DND-41 (cell line): ENCODE measurements around the gene INPP5A.

Source experiments
- ATAC-seq: fragments of 200-7000 bp; cut with Tn5 transposase; 3 replicates; pipeline ENCODE4 v1.9.1; 2021; ENCODE audit warnings: low read depth; ENCODE audit not compliant: insufficient read depth
- DNase-seq: peaks from one replicate; pipeline ENCODE4 v3.0.0-alpha.2; 2020
- H2AFZ ChIP-seq: 2 replicates; pipeline ENCODE4 v1.6.0; 2012; ENCODE audit warnings: low read depth, low read length
- H3K27ac ChIP-seq: 2 replicates; pipeline ENCODE4 v1.5.1; 2012; ENCODE audit warnings: low read length, inconsistent platforms
- H3K27me3 ChIP-seq: fragments of 200-600 bp; sonication (generic); 2 replicates; pipeline ENCODE4 v1.6.0; 2012; ENCODE audit warnings: low read length, mild to moderate bottlenecking, inconsistent platforms; ENCODE audit not compliant: insufficient read depth, poor library complexity
- H3K36me3 ChIP-seq: 2 replicates; pipeline ENCODE4 v1.5.1; 2012; ENCODE audit warnings: low read length, inconsistent platforms; ENCODE audit not compliant: insufficient read depth
- H3K4me1 ChIP-seq: 2 replicates; pipeline ENCODE4 v1.5.1; 2012; ENCODE audit warnings: mild to moderate bottlenecking, low read length; ENCODE audit not compliant: insufficient read depth
- H3K4me2 ChIP-seq: 2 replicates; pipeline ENCODE4 v1.6.0; 2012; ENCODE audit warnings: mild to moderate bottlenecking, moderate library complexity, low read length, inconsistent platforms; ENCODE audit not compliant: insufficient read depth
- H3K4me3 ChIP-seq, 2 experiments: fragments of 200-600 bp in 1 of 2; shearing (Covaris generic) in 1 of 2; 2 replicates each; pipeline ENCODE4 v1.5.1; 2012 to 2016; ENCODE audit warnings: inconsistent platforms in 2 of 2, low read length in 2 of 2, mild to moderate bottlenecking in 2 of 2, low read depth in 1 of 2, moderate library complexity in 1 of 2
- H3K79me2 ChIP-seq: 2 replicates; pipeline ENCODE4 v1.6.0; 2012; ENCODE audit warnings: low read length, inconsistent platforms; ENCODE audit not compliant: insufficient read depth
- H3K9ac ChIP-seq: 2 replicates; pipeline ENCODE4 v1.6.0; 2012; ENCODE audit warnings: low read depth, mild to moderate bottlenecking, inconsistent platforms, low read length, moderate library complexity
- H3K9me3 ChIP-seq: 2 replicates; pipeline ENCODE4 v1.5.1; 2012; ENCODE audit warnings: low read length, moderate library complexity, mild to moderate bottlenecking, inconsistent platforms; ENCODE audit not compliant: insufficient read depth, severe bottlenecking
- H4K20me1 ChIP-seq: 2 replicates; pipeline ENCODE4 v1.6.0; 2012; ENCODE audit warnings: low read length; ENCODE audit not compliant: insufficient read depth
- EZH2 ChIP-seq: IDR thresholded peaks from 3 replicates; pipeline ENCODE4 v1.6.1; 2012; ENCODE audit warnings: borderline replicate concordance, low read depth, mild to moderate bottlenecking, moderate library complexity, low read length, inconsistent platforms; ENCODE audit not compliant: severe bottlenecking
- TF ChIP-seq, protein P1 (sequence below): IDR thresholded peaks from 2 replicates; pipeline ENCODE4 v1.5.1; 2012; ENCODE audit warnings: borderline replicate concordance, low read length, moderate library complexity, mild to moderate bottlenecking; ENCODE audit not compliant: poor library complexity, severe bottlenecking; ENCODE audit errors: extremely low read depth

INPP5A gene, protein sequence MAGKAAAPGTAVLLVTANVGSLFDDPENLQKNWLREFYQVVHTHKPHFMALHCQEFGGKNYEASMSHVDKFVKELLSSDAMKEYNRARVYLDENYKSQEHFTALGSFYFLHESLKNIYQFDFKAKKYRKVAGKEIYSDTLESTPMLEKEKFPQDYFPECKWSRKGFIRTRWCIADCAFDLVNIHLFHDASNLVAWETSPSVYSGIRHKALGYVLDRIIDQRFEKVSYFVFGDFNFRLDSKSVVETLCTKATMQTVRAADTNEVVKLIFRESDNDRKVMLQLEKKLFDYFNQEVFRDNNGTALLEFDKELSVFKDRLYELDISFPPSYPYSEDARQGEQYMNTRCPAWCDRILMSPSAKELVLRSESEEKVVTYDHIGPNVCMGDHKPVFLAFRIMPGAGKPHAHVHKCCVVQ

DNA sequence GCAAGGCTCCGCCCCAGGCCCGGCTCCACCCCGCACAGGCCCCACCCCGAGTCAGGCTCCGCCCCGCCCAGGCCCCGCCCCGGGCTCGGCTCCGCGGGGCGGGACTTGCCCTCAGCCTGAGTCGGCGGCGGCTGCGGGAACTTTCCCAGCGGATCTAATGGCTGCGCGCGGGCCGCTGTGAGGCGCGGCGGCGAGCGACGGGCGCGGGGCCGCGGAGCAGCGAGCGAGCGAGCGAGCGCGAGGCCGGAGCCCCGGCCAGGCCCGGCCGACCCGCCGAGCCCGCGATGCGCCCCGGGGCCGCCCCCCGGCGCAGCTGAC lies at the start of gene INPP5A:
INPP5A (plus strand) TSS at position 104 of the 318 bp plus-strand sequence. CDS start 310 bp downstream, outside the sequence.
- H3K9ac ChIP-seq, result peak within 1 kb of the TSS; percentile 91
- peaks cover 53% of the 10 kb centered on the region for H3K79me2 ChIP-seq
- H3K27me3 ChIP-seq, result no peaks in the 10 kb centered on the region
- H3K36me3 ChIP-seq, result peaks cover 18% of the 10 kb centered on the region
- peak within 1 kb of the TSS; percentile 84 for H3K27ac ChIP-seq
- H3K4me2 ChIP-seq, result peak within 1 kb of the TSS; percentile 95
- TF ChIP-seq EZH2, result no peak
- no peak for DNase-seq
- peak within 1 kb of the TSS; percentile 91 for H2AFZ ChIP-seq
- ATAC-seq, result peak; percentile 72
- no peaks in the 10 kb centered on the region for H3K9me3 ChIP-seq
- H4K20me1 ChIP-seq, result peaks cover 37% of the 10 kb centered on the region
- peaks cover 64% of the 10 kb centered on the region for H3K4me1 ChIP-seq
- H3K4me3 ChIP-seq, result peak within 1 kb of the TSS; percentile 92 to 94

DNA sequence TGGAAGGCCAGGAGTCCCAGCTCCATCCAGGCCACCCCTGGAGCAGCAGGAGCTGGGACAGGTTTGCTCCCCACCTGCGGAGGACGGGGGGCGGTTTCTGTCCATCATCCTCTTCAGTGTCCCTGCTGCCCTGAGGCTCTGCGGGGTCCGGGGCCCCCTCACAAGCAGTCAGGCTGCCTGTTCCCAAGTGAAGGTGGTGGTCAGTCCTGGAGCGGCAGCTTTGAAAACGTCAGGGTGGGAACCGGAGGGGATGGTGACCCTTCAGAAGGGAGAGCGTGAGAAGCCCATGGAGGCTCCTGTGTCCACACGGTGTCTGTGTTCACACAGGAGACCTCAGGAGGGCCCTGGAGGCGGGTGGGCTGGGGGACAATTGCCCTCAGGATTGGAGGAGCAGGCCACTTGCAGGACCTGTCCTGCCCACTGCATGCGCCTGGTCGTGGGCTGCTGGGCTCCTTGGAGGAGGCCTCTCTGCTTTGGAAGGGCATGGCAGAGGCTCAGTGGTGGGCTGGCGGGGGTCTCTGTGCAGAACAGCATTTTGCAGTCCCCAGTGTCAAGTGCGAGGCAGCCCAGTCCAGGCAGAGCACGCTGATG lies 49.3 kb upstream of the INPP5A start:
- Histone ChIP-seq H3K27me3 (no peaks in the 10 kb centered on the region), H3K79me2 (no peaks in the 10 kb centered on the region), H3K27ac (no peak overlapping the region), H3K9me3 (peaks cover 4% of the 10 kb centered on the region), H3K9ac (no peak overlapping the region), H3K4me2 (no peak overlapping the region), H3K4me1 (no peaks in the 10 kb centered on the region), H4K20me1 (no peaks in the 10 kb centered on the region), H3K36me3 (no peaks in the 10 kb centered on the region), H3K4me3 (no peak overlapping the region), H2AFZ (no peak overlapping the region)
- TF ChIP-seq, protein P1, sequence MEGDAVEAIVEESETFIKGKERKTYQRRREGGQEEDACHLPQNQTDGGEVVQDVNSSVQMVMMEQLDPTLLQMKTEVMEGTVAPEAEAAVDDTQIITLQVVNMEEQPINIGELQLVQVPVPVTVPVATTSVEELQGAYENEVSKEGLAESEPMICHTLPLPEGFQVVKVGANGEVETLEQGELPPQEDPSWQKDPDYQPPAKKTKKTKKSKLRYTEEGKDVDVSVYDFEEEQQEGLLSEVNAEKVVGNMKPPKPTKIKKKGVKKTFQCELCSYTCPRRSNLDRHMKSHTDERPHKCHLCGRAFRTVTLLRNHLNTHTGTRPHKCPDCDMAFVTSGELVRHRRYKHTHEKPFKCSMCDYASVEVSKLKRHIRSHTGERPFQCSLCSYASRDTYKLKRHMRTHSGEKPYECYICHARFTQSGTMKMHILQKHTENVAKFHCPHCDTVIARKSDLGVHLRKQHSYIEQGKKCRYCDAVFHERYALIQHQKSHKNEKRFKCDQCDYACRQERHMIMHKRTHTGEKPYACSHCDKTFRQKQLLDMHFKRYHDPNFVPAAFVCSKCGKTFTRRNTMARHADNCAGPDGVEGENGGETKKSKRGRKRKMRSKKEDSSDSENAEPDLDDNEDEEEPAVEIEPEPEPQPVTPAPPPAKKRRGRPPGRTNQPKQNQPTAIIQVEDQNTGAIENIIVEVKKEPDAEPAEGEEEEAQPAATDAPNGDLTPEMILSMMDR, result no peak
- no peak for TF ChIP-seq EZH2
- no peak for DNase-seq
- ATAC-seq, result no peak

DNA sequence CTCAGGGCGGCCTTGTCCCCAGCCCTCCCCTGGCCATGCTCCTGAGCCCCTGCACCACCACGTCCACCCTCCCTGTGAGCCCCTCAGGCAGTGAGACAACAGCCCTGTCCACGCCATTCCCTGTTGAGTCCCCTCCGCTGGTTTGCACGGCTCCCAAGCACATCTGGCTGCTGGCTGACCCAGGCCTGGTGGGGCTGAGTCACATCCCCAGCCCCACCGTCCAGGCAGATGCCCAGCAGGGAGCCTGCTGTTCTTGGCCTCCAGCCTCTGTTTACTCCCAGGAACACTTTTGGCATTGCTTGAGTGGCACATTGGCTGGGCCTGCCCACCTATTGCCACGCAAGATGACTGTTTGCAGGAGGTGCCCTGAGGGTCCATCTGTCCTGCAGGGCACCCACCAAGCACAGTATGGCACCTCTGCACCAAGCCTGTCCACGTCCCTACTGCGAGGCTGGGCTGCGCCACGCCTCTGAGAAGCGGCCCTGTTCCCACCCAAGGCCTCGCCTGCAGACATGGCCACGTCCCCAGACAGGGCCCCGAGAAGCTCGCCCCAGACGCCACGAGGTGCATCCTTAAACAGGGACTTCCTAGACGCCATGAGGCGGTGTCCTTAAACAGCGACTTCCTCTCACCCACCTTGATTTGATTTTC lies 48.4 kb upstream of the INPP5A start:
- Histone ChIP-seq H3K36me3 (no peaks in the 10 kb centered on the region), H3K9ac (no peak overlapping the region), H3K27ac (no peak overlapping the region), H3K9me3 (peaks cover 4% of the 10 kb centered on the region), H3K27me3 (no peaks in the 10 kb centered on the region), H4K20me1 (no peaks in the 10 kb centered on the region), H3K4me3 (no peak overlapping the region), H3K79me2 (no peaks in the 10 kb centered on the region), H3K4me1 (no peaks in the 10 kb centered on the region), H2AFZ (no peak overlapping the region), H3K4me2 (no peak overlapping the region)
- no peak for TF ChIP-seq EZH2
- TF ChIP-seq, protein P1, result no peak
- DNase-seq, result no peak
- no peak for ATAC-seq
